ENCODE data around the gene IQSEC1. TPM values are rescaled to one million over a fixed set of nuclear protein-coding genes. Genes with fewer than 3 reads are reported as not detected.

IQSEC1 gene
- total and polyA plus RNA-seq, 2 of the 8 experiments (the other 6 are each of a cell fraction or from before 2014, with no cell fraction given) = 6.8 to 28.8 TPM

DNA sequence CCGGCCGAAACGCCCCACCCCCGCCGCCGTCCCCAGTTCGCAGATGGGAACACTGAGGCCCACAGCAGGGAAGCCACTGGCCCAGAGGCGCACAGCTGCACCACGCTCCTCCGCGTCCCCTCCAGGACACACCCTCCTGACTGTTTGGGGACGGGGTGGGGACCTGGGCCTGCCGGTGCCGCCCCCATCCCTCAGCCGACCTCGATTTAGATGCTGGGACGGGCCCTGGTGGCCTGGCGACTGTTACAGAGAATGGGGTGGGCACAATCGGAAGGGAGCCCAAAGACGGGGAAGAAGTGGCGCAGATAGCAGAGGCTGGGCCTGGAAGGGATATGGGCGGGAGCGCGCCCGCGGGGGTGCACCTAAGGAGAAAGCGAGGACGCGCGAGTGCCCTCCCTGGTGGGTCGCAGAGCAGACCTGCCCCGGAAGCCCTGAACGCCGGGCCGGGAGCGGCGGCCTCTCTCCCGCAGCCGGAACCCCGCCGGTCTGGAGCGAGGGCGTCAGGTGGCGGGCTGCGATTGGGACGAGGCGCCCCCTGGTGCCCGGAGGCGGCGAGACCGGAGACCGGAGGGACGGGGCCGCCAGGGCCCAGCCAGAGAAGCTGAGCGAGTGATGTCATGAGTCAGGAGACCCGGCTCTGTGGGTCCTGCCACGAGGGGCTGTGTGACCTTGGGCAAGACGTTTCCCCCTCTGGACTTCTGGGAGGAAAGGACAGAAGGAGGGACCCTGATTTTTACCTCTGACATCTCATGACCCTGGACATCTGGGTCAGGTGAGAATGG, 78.4 kb downstream of the IQSEC1 start (continued):
- TF ChIP-seq PHF8 (conservative IDR thresholded peaks at IDR 0.05; ENCODE audit: low read depth, low read length) (no peak), RXRA (IDR thresholded peaks at IDR 0.05; ENCODE audit: insufficient read depth, low read depth, low read length) (no peak), RBBP5 (IDR thresholded peaks at IDR 0.05; ENCODE audit: borderline replicate concordance, low read depth, low read length) (no peak)
